Ascending aorta (tissue), 2 donors: ENCODE measurements around the gene PAGE1. TPM values are rescaled to one million over a fixed set of nuclear protein-coding genes. Genes with fewer than 3 reads are reported as not detected.

Source experiments
- DNase-seq, 2 donors: peaks; one replicate each; pipeline ENCODE4 v3.0.0-alpha.2; 2019; ENCODE audit warnings: low spot score in 2 of 2
- H3K27ac ChIP-seq, 2 donors: fragments of 200-600 bp; sonication (generic); one replicate each; pipeline ENCODE4 v1.5.1; 2016 to 2017; ENCODE audit warnings: mild to moderate bottlenecking in 1 of 2
- H3K27me3 ChIP-seq: fragments of 200-600 bp; sonication (generic); one replicate; pipeline ENCODE4 v1.5.1; 2017
- H3K36me3 ChIP-seq, 2 donors: fragments of 200-600 bp; sonication (generic); one replicate each; pipeline ENCODE4 v1.5.1; 2016
- H3K4me1 ChIP-seq, 2 donors: fragments of 200-600 bp; sonication (generic); one replicate each; pipeline ENCODE4 v1.5.1; 2016 to 2017; ENCODE audit warnings: mild to moderate bottlenecking in 1 of 2
- H3K4me3 ChIP-seq, 2 donors: fragments of 200-600 bp; sonication (generic); one replicate each; pipeline ENCODE4 v1.5.1; 2016 to 2017; ENCODE audit warnings: mild to moderate bottlenecking in 1 of 2
- H3K9me3 ChIP-seq, 2 donors: fragments of 200-600 bp; sonication (generic); one replicate each; pipeline ENCODE4 v1.5.1; 2016
- CTCF ChIP-seq, 3 experiments: fragments of 200-600 bp in 2 of 3; fragments of 450-650 bp in 1 of 3; sonication (generic) in 2 of 3; IDR thresholded peaks; one replicate each; pipeline ENCODE4 v1.5.1; 2016 to 2019; ENCODE audit warnings: antibody characterized with exemption in 3 of 3, mild to moderate bottlenecking in 1 of 3, moderate library complexity in 1 of 3
- intact Hi-C: fragments of 100-400 bp; cut with DNase I; formaldehyde crosslinking; loops from one replicate; pipeline ENCODE4 v1.15.1; 2023
- total RNA-seq: library from RNA; depleted of rRNA; stranded (reverse); fragments of >200 nt; gene quantifications from one replicate; pipeline ENCODE4 v1.1.0, GENCODE V29; 2016

PAGE1 gene
- total RNA-seq, 1 donor from 2014 or later = not detected

DNA sequence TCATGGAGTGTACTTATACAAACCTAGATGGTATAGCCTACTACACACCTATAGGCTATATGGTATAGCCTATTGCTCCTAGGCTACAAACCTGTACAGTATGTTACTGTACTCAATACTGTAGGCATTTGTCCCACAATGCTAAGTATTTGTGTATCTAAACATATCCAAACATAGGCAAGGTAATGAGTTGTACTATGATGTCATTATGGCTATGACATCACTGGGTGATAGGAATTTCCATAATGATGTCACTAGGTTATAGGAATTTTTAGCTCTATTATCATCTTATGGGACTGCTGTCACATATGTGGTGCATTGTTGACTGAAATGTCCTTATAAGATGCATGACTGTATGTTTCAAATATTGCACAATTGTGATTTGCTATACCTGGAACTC lies 5.5 kb upstream of the PAGE1 start:
- no peak overlapping the region for H3K4me3 ChIP-seq
- H3K27ac ChIP-seq = no peak overlapping the region
- TF ChIP-seq CTCF (IDR thresholded peaks at IDR 0.05) = no peak
- no peak for DNase-seq
- no peaks in the 10 kb centered on the region for H3K36me3 ChIP-seq
- intact Hi-C loops = no loop called here
- no peaks in the 10 kb centered on the region for H3K27me3 ChIP-seq
- no peaks in the 10 kb centered on the region for H3K9me3 ChIP-seq
- no peaks in the 10 kb centered on the region for H3K4me1 ChIP-seq

DNA sequence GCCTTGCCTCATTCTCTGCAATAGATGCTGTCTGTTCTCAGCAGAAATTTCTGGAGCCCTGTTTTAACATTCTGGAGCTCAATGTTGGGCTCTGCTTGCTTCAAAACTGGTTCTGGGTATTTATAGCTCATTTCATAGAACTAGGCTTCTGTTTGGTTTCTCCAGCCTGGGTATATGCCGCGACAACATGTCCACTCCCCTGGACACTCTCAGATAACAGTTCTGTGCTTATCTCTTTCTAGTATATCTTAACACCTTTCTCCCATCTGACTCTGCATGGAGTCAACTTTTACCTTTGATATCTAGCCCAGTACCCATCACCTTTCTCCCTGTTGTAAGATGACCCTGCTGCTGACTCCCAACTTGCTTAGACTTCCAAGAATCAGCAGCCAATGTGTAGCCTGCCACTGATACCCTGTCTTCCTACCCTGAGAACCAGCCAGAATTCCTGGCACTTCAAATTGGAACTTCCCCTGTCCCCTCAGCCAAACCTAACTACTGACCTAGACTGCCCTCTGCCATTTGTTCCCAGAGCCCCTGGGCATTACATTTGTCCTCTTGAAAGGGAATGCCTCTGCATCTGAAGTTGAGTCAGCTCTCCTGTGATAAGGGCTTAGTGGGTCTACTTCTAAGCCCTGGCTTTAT lies 20.6 kb downstream of the PAGE1 start:
- H3K9me3 ChIP-seq = no peaks in the 10 kb centered on the region
- intact Hi-C loops = no loop called here

GRCh38 chrX:49673394-49673793 lies 22.4 kb downstream of the PAGE1 start:
- intact Hi-C loops = no loop called here
- no peaks in the 10 kb centered on the region for H3K4me1 ChIP-seq
- TF ChIP-seq CTCF (IDR thresholded peaks at IDR 0.05) = no peak
- no peaks in the 10 kb centered on the region for H3K27me3 ChIP-seq
- H3K36me3 ChIP-seq = no peaks in the 10 kb centered on the region
- no peak overlapping the region for H3K27ac ChIP-seq
- no peaks in the 10 kb centered on the region for H3K9me3 ChIP-seq
- no peak overlapping the region for H3K4me3 ChIP-seq
- peak in 1 of 2 donors; percentile 28 for DNase-seq

More for the DNA sequence above, 20.6 kb downstream of the PAGE1 start:
- H3K36me3 ChIP-seq = no peaks in the 10 kb centered on the region
- no peaks in the 10 kb centered on the region for H3K4me1 ChIP-seq
- H3K27ac ChIP-seq = no peak overlapping the region
- H3K4me3 ChIP-seq = no peak overlapping the region
- no peak for DNase-seq
- TF ChIP-seq CTCF (IDR thresholded peaks at IDR 0.05) = no peak
- no peaks in the 10 kb centered on the region for H3K27me3 ChIP-seq

GRCh38 chrX:49664824-49665223 lies 31.0 kb downstream of the PAGE1 start:
- no peak overlapping the region for H3K27ac ChIP-seq
- TF ChIP-seq CTCF (IDR thresholded peaks at IDR 0.05) = no peak
- no peaks in the 10 kb centered on the region for H3K4me1 ChIP-seq
- no peaks in the 10 kb centered on the region for H3K36me3 ChIP-seq
- H3K27me3 ChIP-seq = no peaks in the 10 kb centered on the region
- no peak for DNase-seq
- no peak overlapping the region for H3K4me3 ChIP-seq
- no peaks in the 10 kb centered on the region for H3K9me3 ChIP-seq
- intact Hi-C loops = no loop called here

- TF ChIP-seq CTCF (IDR thresholded peaks at IDR 0.05) = no peak
- no peaks in the 10 kb centered on the region for H3K9me3 ChIP-seq
- no peaks in the 10 kb centered on the region for H3K27me3 ChIP-seq
- H3K27ac ChIP-seq = no peak overlapping the region
- no peaks in the 10 kb centered on the region for H3K36me3 ChIP-seq
- DNase-seq = no peak
- no peaks in the 10 kb centered on the region for H3K4me1 ChIP-seq
- intact Hi-C loops = no loop called here
- H3K4me3 ChIP-seq = no peak overlapping the region
These were observed 33.9 kb downstream of the PAGE1 start for GRCh38 chrX:49661881-49662280.

DNA sequence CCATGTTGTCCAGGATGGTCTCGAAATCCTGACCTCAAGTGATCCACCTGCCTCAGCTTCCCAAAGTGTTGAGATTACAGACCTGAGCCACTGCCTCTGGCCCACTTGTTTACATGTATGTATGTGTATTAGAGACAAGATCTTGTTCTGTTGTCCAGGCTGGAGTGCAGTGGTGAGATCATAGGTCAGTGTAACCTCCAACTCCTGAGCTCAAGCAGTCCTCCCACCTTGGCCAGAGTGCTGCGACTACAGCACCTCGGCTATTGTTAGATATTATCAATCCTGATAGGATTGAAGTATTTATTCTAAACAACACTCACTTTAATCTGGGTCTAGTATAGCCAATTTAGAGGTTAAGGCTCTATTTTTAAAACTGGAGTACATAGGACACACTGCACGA lies 36.0 kb downstream of the PAGE1 start:
- intact Hi-C loops = no loop called here
- H3K27ac ChIP-seq = no peak overlapping the region
- H3K4me1 ChIP-seq = no peaks in the 10 kb centered on the region
- no peaks in the 10 kb centered on the region for H3K36me3 ChIP-seq
- no peaks in the 10 kb centered on the region for H3K9me3 ChIP-seq
- TF ChIP-seq CTCF (IDR thresholded peaks at IDR 0.05) = no peak
- DNase-seq = no peak
- H3K27me3 ChIP-seq = no peaks in the 10 kb centered on the region
- no peak overlapping the region for H3K4me3 ChIP-seq
